ENCODE results near the gene HAPLN1. TPM values are rescaled to one million over a fixed set of nuclear protein-coding genes. Genes with fewer than 3 reads are reported as not detected.

Gene HAPLN1
- 2.1 TPM for total RNA-seq
- long read RNA-seq, full-length matches to known transcripts: 5 of 5 reads
- long read RNA-seq, partial matches to known transcripts: 0 of 5 reads
- long read RNA-seq, other reads (novel, unspliced or antisense): 0 of 5 reads

DNA sequence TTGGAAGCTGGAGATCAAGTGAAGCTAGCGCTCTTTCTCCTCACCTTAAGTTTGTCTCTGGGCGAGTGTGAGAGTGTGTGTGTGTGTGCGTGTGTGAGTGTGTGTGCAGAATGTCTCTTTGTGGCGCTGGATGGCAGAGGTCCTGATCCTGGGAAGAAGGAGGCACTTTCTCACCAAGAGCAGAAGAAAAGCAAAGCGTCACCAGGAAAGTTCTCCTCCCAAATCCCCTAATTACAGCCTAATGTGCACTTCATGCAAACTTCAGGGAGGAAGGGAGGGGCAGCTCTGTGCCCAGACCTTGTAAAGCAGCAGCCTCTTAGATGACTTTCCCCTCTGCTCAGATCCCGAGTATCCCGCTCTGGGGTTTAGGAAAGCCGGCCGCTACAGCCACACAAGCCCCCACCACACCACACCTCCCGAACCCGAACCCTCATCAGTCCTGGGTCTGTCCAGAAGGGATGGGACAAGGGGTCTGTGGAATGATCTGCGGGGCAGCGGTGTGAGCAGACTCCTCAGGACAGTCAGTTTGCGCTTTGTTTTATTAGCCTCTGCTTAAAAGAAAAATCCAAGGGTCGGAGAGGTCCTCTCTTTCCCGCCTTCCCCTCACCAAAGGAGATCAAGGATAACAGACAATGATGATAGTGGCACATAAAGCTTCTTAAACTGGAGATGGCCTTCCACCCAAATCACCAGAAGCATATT, at the start of gene HAPLN1:
HAPLN1 (minus strand) TSS at position 20 of the 702 bp plus-strand sequence. CDS start 47,332 bp downstream, outside the sequence.
- no peaks in the 10 kb centered on the region for H3K9me3 ChIP-seq (replicated peaks)
- H3K4me1 ChIP-seq: peaks cover 10% of the 10 kb centered on the region
- peak within 1 kb of the TSS; percentile 68 for H3K4me3 ChIP-seq
- no peak for DNase-seq
- H3K36me3 ChIP-seq: no peaks in the 10 kb centered on the region
- intact Hi-C loops (cut with micrococcal nuclease): no loop called here
- TF ChIP-seq, protein P1, sequence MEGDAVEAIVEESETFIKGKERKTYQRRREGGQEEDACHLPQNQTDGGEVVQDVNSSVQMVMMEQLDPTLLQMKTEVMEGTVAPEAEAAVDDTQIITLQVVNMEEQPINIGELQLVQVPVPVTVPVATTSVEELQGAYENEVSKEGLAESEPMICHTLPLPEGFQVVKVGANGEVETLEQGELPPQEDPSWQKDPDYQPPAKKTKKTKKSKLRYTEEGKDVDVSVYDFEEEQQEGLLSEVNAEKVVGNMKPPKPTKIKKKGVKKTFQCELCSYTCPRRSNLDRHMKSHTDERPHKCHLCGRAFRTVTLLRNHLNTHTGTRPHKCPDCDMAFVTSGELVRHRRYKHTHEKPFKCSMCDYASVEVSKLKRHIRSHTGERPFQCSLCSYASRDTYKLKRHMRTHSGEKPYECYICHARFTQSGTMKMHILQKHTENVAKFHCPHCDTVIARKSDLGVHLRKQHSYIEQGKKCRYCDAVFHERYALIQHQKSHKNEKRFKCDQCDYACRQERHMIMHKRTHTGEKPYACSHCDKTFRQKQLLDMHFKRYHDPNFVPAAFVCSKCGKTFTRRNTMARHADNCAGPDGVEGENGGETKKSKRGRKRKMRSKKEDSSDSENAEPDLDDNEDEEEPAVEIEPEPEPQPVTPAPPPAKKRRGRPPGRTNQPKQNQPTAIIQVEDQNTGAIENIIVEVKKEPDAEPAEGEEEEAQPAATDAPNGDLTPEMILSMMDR (IDR thresholded peaks at IDR 0.05; ENCODE audit: borderline replicate concordance): no peak
- peak within 1 kb of the TSS; percentile 48 for H3K27ac ChIP-seq (replicated peaks)
- H3K27me3 ChIP-seq (ENCODE audit: low read depth): peaks cover 77% of the 10 kb centered on the region

DNA sequence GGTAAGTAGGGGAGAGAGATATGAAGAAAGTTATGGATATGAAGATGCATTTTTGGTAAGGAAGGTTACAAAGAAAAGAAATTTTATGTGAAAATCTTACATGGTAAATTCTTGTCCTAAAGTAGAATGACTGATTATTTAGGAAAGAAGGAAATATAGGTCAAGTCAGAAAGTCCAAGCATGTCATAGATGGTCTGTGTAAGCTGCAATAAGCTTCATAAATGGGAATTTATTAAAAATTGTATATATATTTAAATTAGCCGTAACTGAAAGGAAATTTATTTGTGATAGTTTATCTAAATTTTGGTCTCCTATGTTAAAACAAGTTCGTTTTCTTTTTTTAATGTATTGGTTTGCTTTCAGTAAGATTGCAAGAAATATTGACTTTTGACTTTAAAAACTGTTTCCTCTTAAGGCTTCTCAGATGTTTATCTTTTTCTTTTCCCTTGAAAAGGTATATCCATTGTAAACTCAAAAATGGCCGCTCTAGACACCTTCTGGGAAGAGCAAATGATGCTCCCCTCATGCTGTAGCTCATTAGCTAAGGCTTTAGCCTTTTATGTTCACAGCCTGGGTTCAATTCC, 46.8 kb upstream of the HAPLN1 start:
- Histone ChIP-seq H3K27ac (replicated peaks) (no peak overlapping the region), H3K4me3 (no peak overlapping the region), H3K36me3 (no peaks in the 10 kb centered on the region), H3K27me3 (ENCODE audit: low read depth) (no peaks in the 10 kb centered on the region), H3K9me3 (replicated peaks) (peaks cover 24% of the 10 kb centered on the region), H3K4me1 (no peaks in the 10 kb centered on the region)
- intact Hi-C loops (cut with micrococcal nuclease): no loop called here
- TF ChIP-seq, protein P1 (IDR thresholded peaks at IDR 0.05; ENCODE audit: borderline replicate concordance): no peak
- DNase-seq: no peak

DNA sequence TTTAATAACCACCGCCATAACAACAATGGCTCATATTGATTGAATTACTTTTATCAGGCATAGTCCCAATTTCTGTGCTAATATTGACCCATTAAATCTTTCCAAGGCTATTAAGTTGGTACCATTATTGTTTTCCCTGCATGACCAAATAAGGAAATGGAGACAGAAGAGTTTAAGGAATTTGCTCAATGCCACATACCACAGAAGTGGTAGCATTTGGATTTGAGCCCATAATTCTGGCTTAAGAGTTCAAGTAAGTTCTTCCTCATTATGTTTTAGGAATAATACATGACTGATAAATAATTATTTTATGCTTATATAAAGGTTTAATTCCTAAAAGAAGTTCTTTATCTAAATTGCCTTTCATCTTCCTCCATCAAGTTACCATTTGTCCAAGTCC, 43.4 kb upstream of the HAPLN1 start:
- TF ChIP-seq, protein P1 (IDR thresholded peaks at IDR 0.05; ENCODE audit: borderline replicate concordance): no peak
- H3K9me3 ChIP-seq (replicated peaks): peaks cover 24% of the 10 kb centered on the region
- no peaks in the 10 kb centered on the region for H3K27me3 ChIP-seq (ENCODE audit: low read depth)
- H3K4me1 ChIP-seq: no peaks in the 10 kb centered on the region
- intact Hi-C loops (cut with micrococcal nuclease): no loop called here
- no peak overlapping the region for H3K27ac ChIP-seq (replicated peaks)
- no peak overlapping the region for H3K4me3 ChIP-seq
- no peak for DNase-seq
- H3K36me3 ChIP-seq: no peaks in the 10 kb centered on the region

DNA sequence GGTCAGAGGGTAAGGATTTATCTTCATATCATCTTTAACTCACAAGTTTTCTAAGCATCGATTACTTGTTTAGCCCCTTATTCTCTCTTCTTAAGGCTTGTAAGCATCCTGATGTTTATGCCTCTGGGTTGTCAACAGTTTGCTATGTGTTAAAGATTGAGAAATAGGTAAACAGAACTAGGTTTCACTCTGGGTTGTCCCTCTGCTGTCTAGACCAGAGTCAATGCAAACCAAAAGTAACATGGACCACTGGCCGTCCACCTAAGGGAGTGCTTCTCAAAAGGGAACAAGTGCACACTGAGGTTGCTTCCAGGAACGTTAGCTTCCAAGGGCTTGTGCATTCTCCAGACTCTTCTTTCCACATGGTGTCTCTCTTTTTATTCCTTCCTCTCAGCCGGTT, 39.9 kb upstream of the HAPLN1 start:
- DNase-seq: no peak
- H3K4me3 ChIP-seq: no peak overlapping the region
- intact Hi-C loops (cut with micrococcal nuclease): no loop called here
- H3K27me3 ChIP-seq (ENCODE audit: low read depth): no peaks in the 10 kb centered on the region
- no peak overlapping the region for H3K27ac ChIP-seq (replicated peaks)
- H3K36me3 ChIP-seq: no peaks in the 10 kb centered on the region
- H3K9me3 ChIP-seq (replicated peaks): peaks cover 8% of the 10 kb centered on the region
- H3K4me1 ChIP-seq: no peaks in the 10 kb centered on the region
- TF ChIP-seq, protein P1 (IDR thresholded peaks at IDR 0.05; ENCODE audit: borderline replicate concordance): no peak

DNA sequence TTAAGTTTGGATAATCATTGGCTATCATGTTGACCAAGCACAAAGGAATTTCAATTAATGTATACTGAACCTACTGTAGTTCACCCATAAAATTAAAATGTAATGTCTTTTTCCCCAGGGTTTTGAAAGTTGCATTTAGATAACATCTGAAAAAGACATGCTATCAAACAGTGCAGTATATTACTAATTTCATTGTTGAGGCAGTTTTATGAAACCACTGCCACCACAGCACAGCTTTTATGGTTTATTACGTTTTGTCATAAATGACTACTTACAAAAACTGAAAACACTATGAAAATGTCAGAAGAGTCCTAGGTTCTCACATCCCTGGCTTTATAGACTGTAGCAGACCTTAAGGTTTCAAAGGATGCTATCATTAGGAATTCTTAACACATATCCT, 32.0 kb upstream of the HAPLN1 start:
- Histone ChIP-seq H3K27me3 (ENCODE audit: low read depth) (no peaks in the 10 kb centered on the region), H3K4me3 (no peak overlapping the region), H3K36me3 (no peaks in the 10 kb centered on the region), H3K4me1 (no peaks in the 10 kb centered on the region), H3K9me3 (replicated peaks) (peaks cover 20% of the 10 kb centered on the region), H3K27ac (replicated peaks) (no peak overlapping the region)
- intact Hi-C loops (cut with micrococcal nuclease): no loop called here
- no peak for DNase-seq
- TF ChIP-seq, protein P1 (IDR thresholded peaks at IDR 0.05; ENCODE audit: borderline replicate concordance): no peak
